Colonic mucosa (tissue), 4 donors: Measurements from ENCODE around the gene NCBP3. TPM values are rescaled to one million over a fixed set of nuclear protein-coding genes. Genes with fewer than 3 reads are reported as not detected.

ENCODE experiments used
- DNase-seq: peaks from one replicate; pipeline ENCODE4 v3.0.0-alpha.2; 2020
- H3K27ac ChIP-seq: fragments of 200-600 bp; one replicate; pipeline ENCODE4 v1.8.0; 2021
- H3K27me3 ChIP-seq: fragments of 200-600 bp; one replicate; pipeline ENCODE4 v1.8.0; 2021
- H3K36me3 ChIP-seq: fragments of 200-600 bp; one replicate; pipeline ENCODE4 v1.8.0; 2021
- H3K4me1 ChIP-seq: fragments of 200-600 bp; one replicate; pipeline ENCODE4 v1.8.0; 2021; ENCODE audit warnings: mild to moderate bottlenecking
- H3K4me3 ChIP-seq: fragments of 200-600 bp; one replicate; pipeline ENCODE4 v1.8.0; 2021
- H3K9ac ChIP-seq, 2 donors: one replicate each; pipeline ENCODE4 v1.7.0; 2013; ENCODE audit warnings: control low read depth in 2 of 2, low read depth in 2 of 2, low read length in 2 of 2
- H3K9me3 ChIP-seq: fragments of 200-600 bp; one replicate; pipeline ENCODE4 v1.8.0; 2021
- intact Hi-C: fragments of 100-400 bp; cut with DNase I; formaldehyde crosslinking; loops from one replicate; pipeline ENCODE4 v1.14.1; 2022
- total RNA-seq, 2 donors: library from RNA; stranded (reverse); fragmentation: NEBNext Ultra II Directional in 1 of 2; extraction: Animal tissue kit (Norgen Biotek cat#: 25700) in 1 of 2; gene quantifications; one replicate each; pipeline ENCODE4 v1.2.1, GENCODE V29; 2021
- TF ChIP-seq, protein P1 (sequence below): fragments of 200-600 bp; IDR thresholded peaks from one replicate; pipeline ENCODE4 v1.8.0; 2022; ENCODE audit warnings: antibody characterized with exemption, mild to moderate bottlenecking
- donor health status: healthy.
- donor health status: DM: no; HTN: no; CAD: no.
- donor health status: DM: no; HTN: no; CAD: no.

The NCBP3 gene
- total RNA-seq, 2 donors from 2014 or later = 31.3 to 41.2 TPM

- Histone ChIP-seq H3K27ac (peak within 1 kb of the TSS; percentile 91), H3K4me3 (peak within 1 kb of the TSS; percentile 85), H3K36me3 (no peaks in the 10 kb centered on the region), H3K4me1 (peaks cover 34% of the 10 kb centered on the region), H3K27me3 (no peaks in the 10 kb centered on the region), H3K9ac (peak within 1 kb of the TSS; percentile 72 to 88), H3K9me3 (no peaks in the 10 kb centered on the region)
- DNase-seq = peak; percentile 92
- intact Hi-C loops = no loop called here
- TF ChIP-seq, protein P1, sequence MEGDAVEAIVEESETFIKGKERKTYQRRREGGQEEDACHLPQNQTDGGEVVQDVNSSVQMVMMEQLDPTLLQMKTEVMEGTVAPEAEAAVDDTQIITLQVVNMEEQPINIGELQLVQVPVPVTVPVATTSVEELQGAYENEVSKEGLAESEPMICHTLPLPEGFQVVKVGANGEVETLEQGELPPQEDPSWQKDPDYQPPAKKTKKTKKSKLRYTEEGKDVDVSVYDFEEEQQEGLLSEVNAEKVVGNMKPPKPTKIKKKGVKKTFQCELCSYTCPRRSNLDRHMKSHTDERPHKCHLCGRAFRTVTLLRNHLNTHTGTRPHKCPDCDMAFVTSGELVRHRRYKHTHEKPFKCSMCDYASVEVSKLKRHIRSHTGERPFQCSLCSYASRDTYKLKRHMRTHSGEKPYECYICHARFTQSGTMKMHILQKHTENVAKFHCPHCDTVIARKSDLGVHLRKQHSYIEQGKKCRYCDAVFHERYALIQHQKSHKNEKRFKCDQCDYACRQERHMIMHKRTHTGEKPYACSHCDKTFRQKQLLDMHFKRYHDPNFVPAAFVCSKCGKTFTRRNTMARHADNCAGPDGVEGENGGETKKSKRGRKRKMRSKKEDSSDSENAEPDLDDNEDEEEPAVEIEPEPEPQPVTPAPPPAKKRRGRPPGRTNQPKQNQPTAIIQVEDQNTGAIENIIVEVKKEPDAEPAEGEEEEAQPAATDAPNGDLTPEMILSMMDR = no peak
Measured at GRCh38 chr17:3893003-3893719, 47.1 kb upstream of the NCBP3 start, which contains the start of gene CAMKK1. Gene CAMKK1 (minus strand): TSS chr17:3893053. CDS start chr17:3885687, 7,366 bp downstream.

GRCh38 chr17:3892095-3892998 lies 46.3 kb upstream of the NCBP3 start:
- peak overlapping the region; percentile 59 to 61 for H3K9ac ChIP-seq
- intact Hi-C loops = no loop called here

GRCh38 chr17:3891626-3892094 lies 45.6 kb upstream of the NCBP3 start:
- H3K9ac ChIP-seq = peak overlapping the region; percentile 32 to 59
- DNase-seq = no peak
- peak overlapping the region; percentile 85 for H3K4me3 ChIP-seq
- intact Hi-C loops = no loop called here
- H3K36me3 ChIP-seq = no peaks in the 10 kb centered on the region
- H3K27ac ChIP-seq = no peak overlapping the region
- TF ChIP-seq, protein P1 = no peak
- H3K9me3 ChIP-seq = no peaks in the 10 kb centered on the region
- no peaks in the 10 kb centered on the region for H3K27me3 ChIP-seq
- H3K4me1 ChIP-seq = peaks cover 37% of the 10 kb centered on the region

More at GRCh38 chr17:3892095-3892998, 46.3 kb upstream of the NCBP3 start:
- Histone ChIP-seq H3K4me1 (peaks cover 37% of the 10 kb centered on the region), H3K27me3 (no peaks in the 10 kb centered on the region), H3K9me3 (no peaks in the 10 kb centered on the region), H3K27ac (peak overlapping the region; percentile 66), H3K4me3 (peak overlapping the region; percentile 85), H3K36me3 (no peaks in the 10 kb centered on the region)
- TF ChIP-seq, protein P1 = no peak
- DNase-seq = peak; percentile 81

- no peak overlapping the region for H3K9ac ChIP-seq
- H3K9me3 ChIP-seq = no peaks in the 10 kb centered on the region
- TF ChIP-seq, protein P1 = no peak
- intact Hi-C loops = no loop called here
- no peak overlapping the region for H3K4me3 ChIP-seq
- peaks cover 33% of the 10 kb centered on the region for H3K4me1 ChIP-seq
- no peaks in the 10 kb centered on the region for H3K36me3 ChIP-seq
- no peak for DNase-seq
- no peak overlapping the region for H3K27ac ChIP-seq
- no peaks in the 10 kb centered on the region for H3K27me3 ChIP-seq
Measured at GRCh38 chr17:3890878-3891219, 44.8 kb upstream of the NCBP3 start.

DNA sequence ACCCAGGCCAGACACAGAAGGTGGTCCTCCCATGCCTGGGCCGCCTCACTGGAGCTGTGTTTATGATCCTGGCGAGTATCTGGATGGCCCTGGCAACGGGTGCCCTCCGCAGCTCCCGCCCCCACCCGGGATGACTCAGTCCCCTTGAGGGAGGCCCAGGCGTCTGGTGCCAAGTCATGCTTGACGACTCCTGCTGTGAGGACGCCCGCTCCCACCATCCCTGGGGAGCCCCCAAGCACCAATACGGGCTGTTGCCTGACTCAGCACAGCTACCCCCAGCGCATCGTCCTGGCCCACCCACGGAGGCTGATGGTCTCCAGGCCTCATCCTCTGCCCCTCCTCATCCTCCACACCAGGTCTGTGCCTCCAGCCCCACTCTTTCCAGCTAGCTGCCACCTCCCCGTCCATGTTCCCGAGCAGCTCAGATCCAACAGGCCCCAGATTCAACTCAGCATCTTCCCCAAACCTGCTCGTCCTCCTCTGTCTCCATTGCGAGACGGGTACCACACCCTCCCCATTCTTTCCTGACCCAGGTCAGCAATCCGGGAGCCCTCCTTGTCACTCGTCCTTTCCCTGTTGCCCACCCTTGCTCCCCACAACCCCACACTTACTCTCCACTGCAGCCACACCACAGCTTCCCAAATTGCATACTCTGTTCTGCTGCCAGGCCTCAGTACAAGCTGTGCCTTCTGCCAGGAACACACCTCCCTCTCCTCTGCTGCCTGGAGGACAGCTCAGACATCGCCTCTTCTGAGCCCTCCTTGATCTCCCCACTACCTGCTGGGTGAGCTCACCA lies 44.2 kb upstream of the NCBP3 start:
- no peaks in the 10 kb centered on the region for H3K9me3 ChIP-seq
- TF ChIP-seq, protein P1 = no peak
- H3K4me3 ChIP-seq = no peak overlapping the region
- H3K27me3 ChIP-seq = no peaks in the 10 kb centered on the region
- intact Hi-C loops = no loop called here
- H3K9ac ChIP-seq = no peak overlapping the region
- peaks cover 27% of the 10 kb centered on the region for H3K4me1 ChIP-seq
- H3K27ac ChIP-seq = peak overlapping the region; percentile 12
- peak; percentile 72 for DNase-seq
- no peaks in the 10 kb centered on the region for H3K36me3 ChIP-seq
